ENCODE results near the gene REG3A. TPM values are rescaled to one million over a fixed set of nuclear protein-coding genes. Genes with fewer than 3 reads are reported as not detected.

Gene REG3A
- total RNA-seq, 6 experiments from 2014 or later = not detected

DNA sequence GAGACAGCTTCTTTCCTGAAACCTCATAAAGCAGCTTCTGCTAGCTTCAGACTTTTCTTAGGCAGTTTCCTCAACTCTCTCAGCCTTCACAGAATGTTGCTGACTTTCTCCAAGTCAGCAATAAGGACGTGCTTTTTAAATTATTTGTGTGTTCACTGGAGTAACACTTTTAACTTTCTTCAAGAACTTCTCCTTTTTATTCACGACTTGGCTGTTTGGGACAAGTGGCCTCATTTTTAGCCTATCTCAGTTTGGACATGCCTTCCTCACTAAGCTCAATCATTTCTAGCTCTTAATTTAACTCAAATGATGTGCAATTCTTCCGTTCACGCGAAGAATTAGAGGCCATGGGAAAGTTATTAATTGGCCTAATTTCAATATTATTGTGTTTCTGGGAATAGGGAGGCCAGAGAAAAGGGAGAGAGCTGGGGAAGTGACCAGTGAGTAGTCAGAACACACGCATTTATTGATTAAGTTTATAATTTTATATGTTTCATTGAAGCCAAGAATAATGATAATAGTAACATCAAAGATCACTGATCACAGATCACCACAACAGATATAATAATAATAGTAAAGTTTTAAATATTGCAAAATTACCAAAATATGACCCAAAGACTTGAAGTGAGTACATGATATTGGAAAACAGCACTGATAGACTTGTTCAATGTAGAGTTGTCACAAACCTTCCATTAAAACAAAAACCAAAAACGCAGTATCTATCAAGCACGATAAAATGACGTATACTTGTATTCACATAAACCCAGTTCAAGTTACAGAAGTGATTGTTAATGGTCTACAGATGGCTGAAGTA is 34.4 kb downstream of the REG3A start:
- H3K27me3 Mint-ChIP-seq (ENCODE audit: insufficient read depth) = no peaks in the 10 kb centered on the region
- no peaks in the 10 kb centered on the region for H3K36me3 Mint-ChIP-seq (ENCODE audit: low read depth)
- H3K4me3 Mint-ChIP-seq = no peak overlapping the region
- TF ChIP-seq, protein P1, sequence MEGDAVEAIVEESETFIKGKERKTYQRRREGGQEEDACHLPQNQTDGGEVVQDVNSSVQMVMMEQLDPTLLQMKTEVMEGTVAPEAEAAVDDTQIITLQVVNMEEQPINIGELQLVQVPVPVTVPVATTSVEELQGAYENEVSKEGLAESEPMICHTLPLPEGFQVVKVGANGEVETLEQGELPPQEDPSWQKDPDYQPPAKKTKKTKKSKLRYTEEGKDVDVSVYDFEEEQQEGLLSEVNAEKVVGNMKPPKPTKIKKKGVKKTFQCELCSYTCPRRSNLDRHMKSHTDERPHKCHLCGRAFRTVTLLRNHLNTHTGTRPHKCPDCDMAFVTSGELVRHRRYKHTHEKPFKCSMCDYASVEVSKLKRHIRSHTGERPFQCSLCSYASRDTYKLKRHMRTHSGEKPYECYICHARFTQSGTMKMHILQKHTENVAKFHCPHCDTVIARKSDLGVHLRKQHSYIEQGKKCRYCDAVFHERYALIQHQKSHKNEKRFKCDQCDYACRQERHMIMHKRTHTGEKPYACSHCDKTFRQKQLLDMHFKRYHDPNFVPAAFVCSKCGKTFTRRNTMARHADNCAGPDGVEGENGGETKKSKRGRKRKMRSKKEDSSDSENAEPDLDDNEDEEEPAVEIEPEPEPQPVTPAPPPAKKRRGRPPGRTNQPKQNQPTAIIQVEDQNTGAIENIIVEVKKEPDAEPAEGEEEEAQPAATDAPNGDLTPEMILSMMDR (IDR thresholded peaks at IDR 0.05) = no peak
- no peak for DNase-seq
- H3K27ac Mint-ChIP-seq = no peak overlapping the region
- no peaks in the 10 kb centered on the region for H3K4me1 Mint-ChIP-seq (ENCODE audit: low read depth)
- H3K9me3 Mint-ChIP-seq = peaks cover 39% of the 10 kb centered on the region

DNA sequence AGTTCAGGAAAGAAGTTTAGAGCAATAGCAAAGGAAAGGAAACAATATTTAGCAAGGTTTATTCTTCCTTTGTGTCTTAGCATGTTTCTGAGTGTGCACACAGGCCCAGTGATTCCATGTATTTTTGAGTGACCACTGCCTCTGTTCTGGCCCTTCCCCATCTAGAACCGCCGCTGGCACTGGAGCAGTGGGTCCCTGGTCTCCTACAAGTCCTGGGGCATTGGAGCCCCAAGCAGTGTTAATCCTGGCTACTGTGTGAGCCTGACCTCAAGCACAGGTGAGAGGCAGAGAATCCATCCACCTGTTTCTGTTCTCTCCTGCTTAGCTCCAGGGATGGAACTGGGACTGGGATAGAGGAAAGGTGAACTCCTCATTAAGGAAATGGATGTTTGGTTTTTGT is 36.9 kb downstream of the REG3A start:
- Mint-ChIP-seq H3K9me3 (peaks cover 38% of the 10 kb centered on the region), H3K4me3 (no peak overlapping the region), H3K4me1 (ENCODE audit: low read depth) (no peaks in the 10 kb centered on the region), H3K27me3 (ENCODE audit: insufficient read depth) (no peaks in the 10 kb centered on the region), H3K27ac (no peak overlapping the region), H3K36me3 (ENCODE audit: low read depth) (no peaks in the 10 kb centered on the region)
- DNase-seq = no peak
- TF ChIP-seq, protein P1 (IDR thresholded peaks at IDR 0.05) = no peak

DNA sequence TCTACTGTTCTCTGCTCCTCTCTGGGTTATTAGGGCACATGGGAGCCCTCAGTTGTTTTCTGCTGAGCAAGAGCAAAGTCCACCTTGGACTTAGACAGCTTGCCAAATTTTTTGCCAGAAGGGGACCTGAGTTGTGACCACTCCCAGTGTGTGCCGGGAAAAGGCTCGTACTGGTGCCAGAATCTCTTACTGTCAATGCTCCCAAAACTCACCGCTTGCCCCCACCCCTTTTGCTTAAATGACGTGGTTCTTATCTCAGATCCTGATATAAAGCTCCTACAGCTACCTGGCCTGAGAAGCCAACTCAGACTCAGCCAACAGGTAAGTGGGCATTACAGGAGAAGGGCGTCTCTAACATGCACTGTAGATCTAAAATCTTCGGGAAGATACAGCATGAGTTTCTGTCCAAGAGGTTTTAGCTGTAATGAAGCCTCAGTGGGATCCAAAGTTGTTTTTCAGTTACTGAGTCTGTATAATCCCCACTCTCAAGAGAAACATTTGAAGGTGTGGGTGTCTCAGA is 39.3 kb downstream of the REG3A start, which contains the start of gene REG1A:
REG1A (plus strand) TSS at position 295 of the 520 bp plus-strand sequence. CDS start 374 bp downstream, outside the sequence.
- Mint-ChIP-seq H3K27me3 (ENCODE audit: insufficient read depth) (no peaks in the 10 kb centered on the region), H3K36me3 (ENCODE audit: low read depth) (no peaks in the 10 kb centered on the region), H3K27ac (no peak within 1 kb of the TSS), H3K4me1 (ENCODE audit: low read depth) (no peaks in the 10 kb centered on the region), H3K9me3 (peaks cover 45% of the 10 kb centered on the region), H3K4me3 (no peak within 1 kb of the TSS)
- no peak for DNase-seq
- TF ChIP-seq, protein P1 (IDR thresholded peaks at IDR 0.05) = no peak

DNA sequence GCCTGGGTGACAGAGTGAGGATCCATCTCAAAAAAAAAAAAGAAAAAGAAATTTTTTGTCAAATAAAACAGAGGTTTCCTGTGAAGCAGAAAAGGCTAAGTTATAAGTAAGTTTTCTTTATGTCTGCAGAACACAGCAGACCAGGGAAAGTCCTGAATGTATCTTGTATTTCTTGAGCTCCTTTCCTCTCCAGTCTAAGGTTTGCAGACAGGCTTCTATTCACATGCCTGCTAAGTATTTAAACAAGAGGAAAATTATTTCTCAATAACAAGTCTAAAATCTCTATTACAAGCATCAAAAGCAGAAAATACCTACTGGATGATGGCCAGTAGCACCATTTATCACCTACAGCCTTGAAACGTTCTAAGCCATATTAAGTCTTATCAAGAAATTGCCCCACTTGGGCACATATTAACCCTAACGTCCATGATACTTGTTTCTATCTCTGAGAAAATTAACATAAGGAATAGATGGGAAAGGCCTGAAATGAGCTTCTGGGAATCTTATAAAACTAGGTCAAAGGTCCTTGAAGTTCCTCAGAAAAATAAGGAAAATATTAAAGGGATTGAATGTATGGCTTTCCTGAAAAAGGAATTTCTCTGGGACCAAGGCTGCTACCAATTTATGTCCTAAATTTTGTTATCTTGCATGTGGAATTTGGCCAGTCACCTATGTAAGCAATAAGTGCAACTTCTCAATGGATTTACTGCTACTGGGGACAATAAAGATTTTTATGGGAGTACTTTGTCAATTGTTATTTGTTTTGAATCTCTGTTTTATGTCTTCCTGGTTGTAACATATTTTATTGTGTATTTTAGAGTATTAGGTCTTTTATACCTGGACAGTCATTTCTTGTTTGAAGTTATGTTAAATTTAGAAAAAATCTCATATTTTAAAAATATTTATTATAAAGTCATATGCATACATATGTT is 42.3 kb downstream of the REG3A start:
- Mint-ChIP-seq H3K9me3 (peaks cover 48% of the 10 kb centered on the region), H3K4me3 (no peak overlapping the region), H3K36me3 (ENCODE audit: low read depth) (no peaks in the 10 kb centered on the region), H3K4me1 (ENCODE audit: low read depth) (no peaks in the 10 kb centered on the region), H3K27ac (no peak overlapping the region), H3K27me3 (ENCODE audit: insufficient read depth) (no peaks in the 10 kb centered on the region)
- TF ChIP-seq, protein P1 (IDR thresholded peaks at IDR 0.05) = no peak
- no peak for DNase-seq

DNA sequence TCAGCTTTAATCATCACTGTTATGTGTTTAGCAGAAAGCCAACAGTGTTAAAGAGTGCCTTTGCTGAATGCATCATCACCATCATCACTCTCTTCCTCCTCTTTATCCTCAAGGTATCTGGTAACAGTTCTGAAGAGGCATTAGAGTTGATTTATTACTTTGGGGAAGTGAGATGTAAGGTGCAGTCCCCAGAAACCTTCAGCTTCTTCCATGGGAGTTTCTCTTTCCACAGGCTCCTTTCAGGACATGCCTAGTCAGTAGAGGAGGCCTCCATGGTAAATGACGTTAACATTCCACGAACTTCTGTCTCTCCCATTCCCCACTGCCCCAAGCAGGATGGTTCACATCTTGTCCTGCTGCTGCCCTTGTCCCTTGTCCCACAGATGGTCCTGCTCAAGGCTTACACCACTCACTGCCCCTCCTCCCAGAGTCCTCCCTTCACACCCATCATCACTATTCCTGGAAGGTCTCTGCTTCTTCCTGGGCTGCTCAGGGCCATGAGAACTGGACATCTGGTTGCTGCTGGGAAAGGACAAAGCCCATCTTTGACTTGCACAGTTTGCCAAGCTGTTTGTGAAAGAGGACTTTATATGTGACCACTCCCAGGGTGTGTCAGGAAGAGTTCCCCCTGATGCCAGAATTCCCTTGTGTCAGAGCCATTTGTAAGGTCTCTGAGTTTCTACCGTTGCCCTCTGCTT is 44.6 kb downstream of the REG3A start:
- Mint-ChIP-seq H3K27me3 (ENCODE audit: insufficient read depth) (no peaks in the 10 kb centered on the region), H3K27ac (no peak overlapping the region), H3K36me3 (ENCODE audit: low read depth) (no peaks in the 10 kb centered on the region), H3K9me3 (peaks cover 50% of the 10 kb centered on the region), H3K4me3 (no peak overlapping the region), H3K4me1 (ENCODE audit: low read depth) (no peaks in the 10 kb centered on the region)
- TF ChIP-seq, protein P1 (IDR thresholded peaks at IDR 0.05) = no peak
- no peak for DNase-seq

All from HFFc6 (cell line).